ENCODE results near the gene SERPINA3.
"Not testable (repeated sequence)": the region's sequence is repeated elsewhere in the genome, so short reads cannot be mapped to it uniquely, and the experiment has no call there.

Gene SERPINA3

GRCh38 chr14:94612174-94612573 is at the start of gene SERPINA3:
TSS of gene SERPINA3 (plus strand) at chr14:94612391. CDS start at chr14:94614442, 2,051 bp downstream.
- peak; percentile 38 for DNase-seq (ENCODE audit: low read depth)

GRCh38 chr14:94562941-94563883 is 49.0 kb upstream of the SERPINA3 start:
- no peak for DNase-seq (ENCODE audit: low read depth)

GRCh38 chr14:94564381-94564780 is 47.8 kb upstream of the SERPINA3 start:
- DNase-seq (ENCODE audit: low read depth), result no peak

GRCh38 chr14:94568186-94568585 is 44.0 kb upstream of the SERPINA3 start:
- DNase-seq (ENCODE audit: low read depth), result no peak

- DNase-seq (ENCODE audit: low read depth), result no peak
Observed at GRCh38 chr14:94569381-94570001, 42.7 kb upstream of the SERPINA3 start.

GRCh38 chr14:94570002-94570400 is 42.2 kb upstream of the SERPINA3 start:
- no peak for DNase-seq (ENCODE audit: low read depth)

- DNase-seq (ENCODE audit: low read depth), result no peak
Observed at GRCh38 chr14:94570440-94570839, 41.8 kb upstream of the SERPINA3 start.

GRCh38 chr14:94571395-94571794 is 40.8 kb upstream of the SERPINA3 start:
- peak; percentile 15 for DNase-seq (ENCODE audit: low read depth)

GRCh38 chr14:94571950-94572349 is 40.2 kb upstream of the SERPINA3 start:
- DNase-seq (ENCODE audit: low read depth), result peak; percentile 41

- DNase-seq (ENCODE audit: low read depth), result no peak
Observed at GRCh38 chr14:94572637-94573303, 39.4 kb upstream of the SERPINA3 start.

GRCh38 chr14:94573475-94574277 is 38.5 kb upstream of the SERPINA3 start:
- no peak for DNase-seq (ENCODE audit: low read depth)

GRCh38 chr14:94574336-94574735 is 37.9 kb upstream of the SERPINA3 start:
- no peak for DNase-seq (ENCODE audit: low read depth)

GRCh38 chr14:94575730-94576585 is 36.2 kb upstream of the SERPINA3 start:
- DNase-seq (ENCODE audit: low read depth), result no peak

GRCh38 chr14:94577472-94577871 is 34.7 kb upstream of the SERPINA3 start:
- not testable (repeated sequence) for DNase-seq (ENCODE audit: low read depth)

GRCh38 chr14:94578712-94579111 is 33.5 kb upstream of the SERPINA3 start:
- no peak for DNase-seq (ENCODE audit: low read depth)

GRCh38 chr14:94581127-94581999 is 30.8 kb upstream of the SERPINA3 start, which contains the start of gene SERPINA5:
TSS of gene SERPINA5 (plus strand) at chr14:94581426. CDS start at chr14:94587363, 5,937 bp downstream.
- DNase-seq (ENCODE audit: low read depth), result peak; percentile 21

GRCh38 chr14:94582199-94582750 is 29.9 kb upstream of the SERPINA3 start:
- no peak for DNase-seq (ENCODE audit: low read depth)

- no peak for DNase-seq (ENCODE audit: low read depth)
Observed at GRCh38 chr14:94582851-94583250, 29.3 kb upstream of the SERPINA3 start.

- DNase-seq (ENCODE audit: low read depth), result no peak
Observed at GRCh38 chr14:94583557-94583956, 28.6 kb upstream of the SERPINA3 start.
